Ectodermal cell (in vitro differentiated cells): ENCODE results near the gene TCF4.

Source experiments
- H3K27ac ChIP-seq: 2 replicates; pipeline ENCODE4 v1.7.0; 2013; ENCODE audit warnings: mild to moderate bottlenecking, low read depth, low read length; ENCODE audit not compliant: insufficient read depth, poor library complexity, severe bottlenecking
- H3K27me3 ChIP-seq: 2 replicates; pipeline ENCODE4 v1.7.0; 2013; ENCODE audit warnings: mild to moderate bottlenecking, low read length; ENCODE audit not compliant: insufficient read depth, control insufficient read depth, poor library complexity, severe bottlenecking
- H3K36me3 ChIP-seq: one replicate; pipeline ENCODE4 v1.7.0; 2013; ENCODE audit warnings: low read length; ENCODE audit not compliant: control insufficient read depth, insufficient read depth
- H3K4me1 ChIP-seq: one replicate; pipeline ENCODE4 v1.7.0; 2013; ENCODE audit warnings: low read length; ENCODE audit not compliant: control insufficient read depth, insufficient read depth
- H3K4me3 ChIP-seq: 2 replicates; pipeline ENCODE4 v1.7.0; 2013; ENCODE audit warnings: low read depth, low read length, control low read depth; ENCODE audit not compliant: insufficient read depth
- H3K9me3 ChIP-seq: 2 replicates; pipeline ENCODE4 v1.7.0; 2013; ENCODE audit warnings: mild to moderate bottlenecking, low read length, moderate library complexity; ENCODE audit not compliant: control insufficient read depth
- WGBS, 2 experiments: methylation state at CpG; one replicate each; pipeline ENCODE4 v1.1.7; 2013; ENCODE audit warnings: missing lambda C conversion rate in 2 of 2; 5-methylcytosine and 5-hydroxymethylcytosine counted together

Gene TCF4

GRCh38 chr18:55509631-55510324 is 78.2 kb downstream of the TCF4 start:
- WGBS, 2 experiments = 86 to 91% methylated on average over 3 to 4 of the region's 4 CpGs
- no peaks in the 10 kb centered on the region for H3K9me3 ChIP-seq
- peaks cover 7% of the 10 kb centered on the region for H3K4me1 ChIP-seq
- H3K27ac ChIP-seq = no peak overlapping the region
- H3K27me3 ChIP-seq = no peaks in the 10 kb centered on the region
- H3K4me3 ChIP-seq = no peak overlapping the region
- H3K36me3 ChIP-seq = no peaks in the 10 kb centered on the region

- Histone ChIP-seq H3K27me3 (no peaks in the 10 kb centered on the region), H3K4me1 (peaks cover 7% of the 10 kb centered on the region), H3K27ac (no peak overlapping the region), H3K36me3 (no peaks in the 10 kb centered on the region), H3K9me3 (no peaks in the 10 kb centered on the region), H3K4me3 (no peak overlapping the region)
- 75 to 87% methylated on average over 3 to 4 of the region's 4 CpGs for WGBS, 2 experiments
Observed at GRCh38 chr18:55508651-55509050, 79.3 kb downstream of the TCF4 start.

- Histone ChIP-seq H3K9me3 (no peaks in the 10 kb centered on the region), H3K4me3 (no peak overlapping the region), H3K27ac (no peak overlapping the region), H3K36me3 (no peaks in the 10 kb centered on the region), H3K4me1 (peaks cover 19% of the 10 kb centered on the region), H3K27me3 (no peaks in the 10 kb centered on the region)
- 93% methylated on average over 1 of the region's 1 CpG for WGBS, 2 experiments
Observed at GRCh38 chr18:55506074-55506473, 81.9 kb downstream of the TCF4 start.

DNA sequence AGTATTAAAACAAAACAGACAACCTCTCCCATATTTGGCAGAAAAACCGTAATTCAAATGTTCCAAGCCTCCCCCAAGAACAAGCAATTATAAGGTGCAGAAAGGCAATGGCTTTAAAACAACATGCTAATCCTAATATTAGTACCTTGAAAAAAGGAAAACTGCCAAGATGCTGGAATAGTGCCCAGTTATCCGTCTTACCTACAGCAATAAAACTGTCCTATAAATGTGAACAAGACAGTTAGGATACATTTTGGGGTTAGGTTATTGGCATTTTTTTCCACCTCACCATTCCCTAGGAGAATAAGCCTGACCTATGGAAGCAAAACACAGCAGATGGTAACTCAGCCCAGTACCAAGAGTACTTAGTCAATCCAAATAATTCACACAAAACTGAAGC is 83.2 kb downstream of the TCF4 start:
- no peaks in the 10 kb centered on the region for H3K27me3 ChIP-seq
- no peaks in the 10 kb centered on the region for H3K9me3 ChIP-seq
- no peaks in the 10 kb centered on the region for H3K36me3 ChIP-seq
- WGBS, 2 experiments = 85 to 100% methylated on average over 2 of the region's 2 CpGs
- H3K27ac ChIP-seq = no peak overlapping the region
- peaks cover 28% of the 10 kb centered on the region for H3K4me1 ChIP-seq
- no peak overlapping the region for H3K4me3 ChIP-seq

DNA sequence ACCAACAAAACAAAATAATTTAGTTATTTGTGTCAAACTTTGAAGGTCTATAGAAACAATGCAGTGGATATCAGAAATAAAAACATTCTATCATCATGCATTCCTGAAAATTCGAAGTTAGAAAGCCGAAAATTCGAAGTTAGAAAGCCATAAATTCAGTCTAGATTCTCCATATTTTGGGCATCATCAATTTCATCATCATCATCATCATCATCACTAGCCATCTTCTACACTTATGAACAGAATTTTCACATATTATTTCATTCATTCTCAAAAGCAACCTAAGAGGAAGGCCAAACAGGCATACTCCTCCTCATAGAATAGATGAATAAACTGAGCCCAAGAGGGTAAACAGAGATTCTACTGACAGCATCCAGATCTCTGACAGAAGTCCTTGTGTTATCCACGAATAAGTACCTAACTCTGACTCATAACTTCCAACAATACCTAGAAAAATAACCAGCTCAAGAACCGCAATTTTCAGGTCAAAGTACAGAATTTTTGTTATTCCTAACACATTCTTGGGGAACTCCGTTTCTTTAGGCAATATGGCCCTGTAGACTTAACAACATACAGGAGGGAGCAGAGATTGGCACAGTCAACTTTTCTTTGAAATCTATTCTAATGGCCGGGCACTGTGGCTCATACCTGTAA is 84.7 kb downstream of the TCF4 start:
- H3K4me1 ChIP-seq = peaks cover 24% of the 10 kb centered on the region
- H3K36me3 ChIP-seq = no peaks in the 10 kb centered on the region
- H3K4me3 ChIP-seq = no peak overlapping the region
- 90 to 92% methylated on average over 7 of the region's 7 CpGs for WGBS, 2 experiments
- H3K27ac ChIP-seq = no peak overlapping the region
- no peaks in the 10 kb centered on the region for H3K9me3 ChIP-seq
- H3K27me3 ChIP-seq = no peaks in the 10 kb centered on the region

- Histone ChIP-seq H3K4me1 (peaks cover 24% of the 10 kb centered on the region), H3K27ac (peak overlapping the region; percentile 58), H3K36me3 (no peaks in the 10 kb centered on the region), H3K9me3 (no peaks in the 10 kb centered on the region), H3K4me3 (no peak overlapping the region), H3K27me3 (no peaks in the 10 kb centered on the region)
- WGBS, 2 experiments = 40 to 62% methylated on average over 1 to 2 of the region's 2 CpGs
Observed at GRCh38 chr18:55501982-55502710, 85.8 kb downstream of the TCF4 start.

DNA sequence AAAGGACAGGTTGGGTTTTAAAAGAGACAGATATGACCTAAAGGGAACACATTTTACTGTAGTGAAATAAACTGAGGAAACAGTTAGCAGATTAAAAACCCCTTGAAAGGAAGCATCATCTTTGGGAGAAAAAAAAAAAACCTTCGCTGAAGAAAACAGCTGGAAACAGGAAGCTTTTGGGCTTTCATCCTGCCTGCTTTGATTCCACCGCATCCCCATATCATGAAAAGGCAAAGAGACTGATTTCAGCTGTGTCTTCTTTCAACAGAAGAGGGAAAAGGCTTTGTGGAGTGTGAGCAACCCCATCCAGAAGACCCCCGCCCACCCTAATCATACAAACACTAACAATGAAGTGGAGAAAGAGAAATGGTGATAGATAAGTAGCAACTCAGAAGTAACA is 86.4 kb downstream of the TCF4 start:
- 0% methylated on average over 2 of the region's 3 CpGs for WGBS, 2 experiments

GRCh38 chr18:55500316-55501086 is 87.5 kb downstream of the TCF4 start:
- Histone ChIP-seq H3K9me3 (no peaks in the 10 kb centered on the region), H3K4me1 (peaks cover 27% of the 10 kb centered on the region), H3K36me3 (no peaks in the 10 kb centered on the region), H3K27me3 (no peaks in the 10 kb centered on the region), H3K4me3 (no peak overlapping the region), H3K27ac (no peak overlapping the region)
- WGBS, 2 experiments = 73 to 86% methylated on average over 2 to 4 of the region's 4 CpGs

More for the DNA sequence above, 86.4 kb downstream of the TCF4 start:
- peaks cover 24% of the 10 kb centered on the region for H3K4me1 ChIP-seq
- H3K9me3 ChIP-seq = no peaks in the 10 kb centered on the region
- H3K36me3 ChIP-seq = no peaks in the 10 kb centered on the region
- no peaks in the 10 kb centered on the region for H3K27me3 ChIP-seq
- no peak overlapping the region for H3K4me3 ChIP-seq
- H3K27ac ChIP-seq = peak overlapping the region; percentile 58

DNA sequence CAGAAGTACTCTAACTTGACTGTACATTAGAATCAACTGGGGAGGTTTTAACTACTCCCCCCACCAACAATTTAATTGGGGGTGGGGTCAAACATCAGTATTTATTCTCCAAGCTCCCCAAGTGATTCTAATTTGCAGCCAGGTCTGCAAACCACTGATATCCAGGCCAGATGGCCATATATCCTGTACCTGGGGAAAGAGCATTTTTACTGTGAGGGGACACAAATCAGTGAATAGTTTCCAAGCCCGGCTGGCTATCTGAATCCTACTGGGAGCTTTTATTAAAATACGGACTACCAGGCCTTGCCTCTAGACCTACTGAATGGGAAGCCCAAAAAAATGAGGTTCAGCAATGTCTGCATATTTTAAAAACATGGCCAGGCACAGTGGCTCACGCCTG is 88.5 kb downstream of the TCF4 start:
- Histone ChIP-seq H3K27me3 (no peaks in the 10 kb centered on the region), H3K27ac (no peak overlapping the region), H3K36me3 (no peaks in the 10 kb centered on the region), H3K4me3 (no peak overlapping the region), H3K4me1 (peaks cover 30% of the 10 kb centered on the region), H3K9me3 (no peaks in the 10 kb centered on the region)
- 81 to 86% methylated on average over 3 of the region's 3 CpGs for WGBS, 2 experiments
